Measurements from ENCODE around the gene ELF2. TPM values are rescaled to one million over a fixed set of nuclear protein-coding genes. Genes with fewer than 3 reads are reported as not detected.

Gene ELF2
- total RNA-seq, 2 experiments from 2014 or later: 20.1 to 20.4 TPM

GRCh38 chr4:139142087-139142486, 34.9 kb downstream of the ELF2 start:
- CTCF ChIA-PET: interaction anchor here (1.6 kb wide), 1 partner anchor 112 kb away, joined by 5 read pairs; no protein-coding TSS in a partner anchor

GRCh38 chr4:139137763-139138162, 39.3 kb downstream of the ELF2 start:
- POLR2A ChIA-PET: no interaction called here
- CTCF ChIA-PET: no interaction called here
- Mint-ChIP-seq H3K4me1 (ENCODE audit: low read depth) (peaks cover 4% of the 10 kb centered on the region), H3K4me3 (no peak overlapping the region), H3K36me3 (ENCODE audit: low read depth) (no peaks in the 10 kb centered on the region), H3K9me3 (no peaks in the 10 kb centered on the region), H3K27me3 (no peaks in the 10 kb centered on the region), H3K27ac (no peak overlapping the region)
- intact Hi-C loops (cut with micrococcal nuclease): no loop called here
- ATAC-seq (no peak), DNase-seq (no peak)
- TF ChIP-seq CTCF (IDR thresholded peaks at IDR 0.05): no peak

More at GRCh38 chr4:139142087-139142486, 34.9 kb downstream of the ELF2 start:
- Mint-ChIP-seq H3K36me3 (ENCODE audit: low read depth) (peaks cover under 1% of the 10 kb centered on the region), H3K27ac (no peak overlapping the region), H3K9me3 (peaks cover 6% of the 10 kb centered on the region), H3K27me3 (no peaks in the 10 kb centered on the region), H3K4me1 (ENCODE audit: low read depth) (peaks cover 10% of the 10 kb centered on the region), H3K4me3 (no peak overlapping the region)
- no peak for TF ChIP-seq CTCF (IDR thresholded peaks at IDR 0.05)
- POLR2A ChIA-PET: no interaction called here
- no peak for DNase-seq
- intact Hi-C loops (cut with micrococcal nuclease): no loop called here
- ATAC-seq: no peak

DNA sequence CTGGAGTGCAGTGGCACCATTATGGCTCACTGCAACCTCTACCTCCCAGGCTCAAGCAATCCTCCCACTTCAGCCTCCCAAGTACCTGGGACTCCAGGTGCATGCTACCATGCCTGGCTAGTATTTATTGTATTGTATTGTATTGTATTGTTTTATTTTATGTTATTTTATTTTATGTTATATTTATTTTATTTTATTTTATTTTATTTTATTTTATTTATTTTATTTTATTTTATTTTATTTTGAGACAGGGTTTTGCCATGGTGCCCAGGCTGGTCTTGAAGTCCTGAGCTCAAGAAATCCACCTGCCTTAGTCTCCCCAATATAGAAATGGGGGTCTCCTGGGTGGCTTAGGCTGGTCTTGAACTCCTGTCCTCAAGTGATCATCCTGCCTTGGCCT, 42.6 kb downstream of the ELF2 start:
- no peaks in the 10 kb centered on the region for H3K9me3 Mint-ChIP-seq
- intact Hi-C loops (cut with micrococcal nuclease): no loop called here

DNA sequence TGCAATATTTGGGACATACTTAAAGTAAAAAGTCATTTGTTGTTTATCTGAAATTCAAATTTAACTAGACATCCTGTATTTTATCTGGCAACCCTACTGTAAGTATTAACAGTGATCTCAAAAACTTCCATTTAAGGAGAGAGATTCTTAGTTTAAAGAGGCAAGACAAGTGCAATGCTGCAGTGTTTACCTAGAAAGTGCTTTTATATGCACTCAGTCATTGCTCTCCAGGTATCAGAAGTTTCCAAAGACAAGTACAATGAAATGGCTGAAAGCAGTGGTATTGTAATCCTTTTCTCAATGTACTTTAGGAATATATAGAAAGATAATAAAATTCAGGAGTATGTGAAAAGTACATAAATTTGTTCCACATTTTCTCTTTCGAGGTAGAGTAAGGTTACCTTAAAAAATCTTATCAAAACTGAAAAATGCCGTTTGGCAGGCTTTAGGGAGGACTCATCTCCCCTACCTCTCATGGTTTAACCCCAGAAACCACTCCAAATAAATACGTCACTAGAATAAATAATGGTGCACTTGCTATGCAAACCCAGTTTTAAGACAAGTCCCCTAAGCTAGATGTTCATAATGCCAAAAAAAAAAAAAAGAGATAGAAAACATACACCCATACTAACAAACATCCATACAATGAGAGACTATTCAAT, 45.7 kb downstream of the ELF2 start:
- Mint-ChIP-seq H3K4me1 (ENCODE audit: low read depth) (no peaks in the 10 kb centered on the region), H3K27me3 (no peaks in the 10 kb centered on the region), H3K27ac (no peak overlapping the region), H3K9me3 (no peaks in the 10 kb centered on the region), H3K4me3 (no peak overlapping the region), H3K36me3 (ENCODE audit: low read depth) (no peaks in the 10 kb centered on the region)
- ChIA-PET POLR2A (no interaction called here), CTCF (interaction anchor here (1.3 kb wide), 1 partner anchor 101 kb away, joined by 3 read pairs; no protein-coding TSS in a partner anchor)
- no peak for ATAC-seq
- no peak for TF ChIP-seq CTCF (IDR thresholded peaks at IDR 0.05)
- DNase-seq: no peak
- intact Hi-C loops (cut with micrococcal nuclease): no loop called here

More for the DNA sequence above, 42.6 kb downstream of the ELF2 start:
- ATAC-seq: no peak
- ChIA-PET POLR2A (no interaction called here), CTCF (no interaction called here)
- no peak for DNase-seq
- no peak overlapping the region for H3K4me3 Mint-ChIP-seq
- H3K36me3 Mint-ChIP-seq (ENCODE audit: low read depth): no peaks in the 10 kb centered on the region
- no peak for TF ChIP-seq CTCF (IDR thresholded peaks at IDR 0.05)
- no peaks in the 10 kb centered on the region for H3K4me1 Mint-ChIP-seq (ENCODE audit: low read depth)
- no peak overlapping the region for H3K27ac Mint-ChIP-seq
- no peaks in the 10 kb centered on the region for H3K27me3 Mint-ChIP-seq

DNA sequence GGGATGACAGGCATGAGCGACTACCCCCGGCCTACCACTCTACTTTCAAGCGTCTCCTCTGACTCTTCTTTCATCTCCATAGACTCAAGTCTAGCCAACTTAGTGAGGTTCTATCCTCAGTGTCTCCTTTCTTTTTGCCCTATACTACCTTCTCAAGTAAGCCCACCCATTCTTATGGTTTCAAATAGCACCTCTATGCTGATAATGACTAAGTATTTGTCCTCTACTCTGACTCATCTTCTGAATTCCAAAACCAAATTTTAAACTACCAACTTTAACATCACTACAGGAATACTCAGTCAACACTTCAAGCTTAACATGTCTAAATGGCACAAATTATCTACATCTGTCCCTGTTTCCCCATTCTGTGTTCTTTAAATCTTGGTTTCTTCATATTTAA, 47.8 kb downstream of the ELF2 start:
- POLR2A ChIA-PET: interaction anchor here (0.7 kb wide), 1 partner anchor 18 kb away, joined by 3 read pairs; no protein-coding TSS in a partner anchor
- no peak for TF ChIP-seq CTCF (IDR thresholded peaks at IDR 0.05)
- ATAC-seq (no peak), DNase-seq (no peak)
- Mint-ChIP-seq H3K27me3 (no peaks in the 10 kb centered on the region), H3K36me3 (ENCODE audit: low read depth) (no peaks in the 10 kb centered on the region), H3K27ac (no peak overlapping the region), H3K4me1 (ENCODE audit: low read depth) (no peaks in the 10 kb centered on the region), H3K9me3 (no peaks in the 10 kb centered on the region), H3K4me3 (no peak overlapping the region)
- intact Hi-C loops (cut with micrococcal nuclease): no loop called here
- CTCF ChIA-PET: no interaction called here

All from activated CD8-positive, alpha-beta T cell treated with anti-CD3 and anti-CD28 coated beads for 36 hours (primary cell).